Medulla oblongata (tissue), 1 donor: Measurements from ENCODE around the gene COL4A2.

Experiments used
- DNase-seq: peaks from one replicate; pipeline ENCODE4 v3.0.0-alpha.2; 2015; ENCODE audit errors: extremely low spot score

The COL4A2 gene

DNA sequence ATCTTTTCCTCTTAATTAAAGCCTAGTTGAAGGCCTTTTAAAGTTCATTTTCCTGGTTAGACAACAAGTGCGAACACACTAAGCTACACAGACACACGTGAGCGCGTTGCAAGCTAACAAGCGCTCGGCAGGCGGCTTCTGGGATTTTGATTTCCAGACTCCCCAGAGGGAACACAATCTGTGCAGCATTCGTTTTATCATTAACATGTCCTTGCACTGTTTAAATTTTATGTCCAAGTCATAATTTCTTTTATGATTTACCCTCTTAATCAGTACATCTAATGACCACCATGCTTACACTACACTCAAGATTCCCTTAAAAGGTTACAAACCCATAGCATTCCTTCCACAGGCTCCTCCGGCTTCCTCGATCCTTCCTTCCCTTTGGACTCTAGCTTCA, 16.9 kb upstream of the COL4A2 start:
- no peak for DNase-seq

DNA sequence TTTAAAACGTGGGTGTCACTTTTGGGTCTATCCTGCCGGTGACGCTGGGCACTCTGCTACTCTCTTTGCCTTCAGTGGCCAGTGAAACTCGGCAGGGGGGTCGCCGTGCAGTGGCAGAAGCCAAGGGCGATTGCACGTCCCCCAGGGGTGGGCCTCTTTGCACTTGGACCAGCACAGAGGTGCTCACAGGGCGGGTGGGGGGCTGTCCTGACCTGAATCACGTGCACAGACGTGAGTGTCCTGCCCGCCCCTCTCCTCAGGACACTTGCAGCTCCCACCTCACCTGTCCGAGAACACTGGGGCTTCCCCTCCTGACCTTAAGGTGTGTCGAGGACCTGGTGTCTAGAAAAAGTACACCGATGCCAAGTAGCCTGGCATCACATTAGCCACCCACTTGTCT, 16.3 kb upstream of the COL4A2 start:
- no peak for DNase-seq

DNA sequence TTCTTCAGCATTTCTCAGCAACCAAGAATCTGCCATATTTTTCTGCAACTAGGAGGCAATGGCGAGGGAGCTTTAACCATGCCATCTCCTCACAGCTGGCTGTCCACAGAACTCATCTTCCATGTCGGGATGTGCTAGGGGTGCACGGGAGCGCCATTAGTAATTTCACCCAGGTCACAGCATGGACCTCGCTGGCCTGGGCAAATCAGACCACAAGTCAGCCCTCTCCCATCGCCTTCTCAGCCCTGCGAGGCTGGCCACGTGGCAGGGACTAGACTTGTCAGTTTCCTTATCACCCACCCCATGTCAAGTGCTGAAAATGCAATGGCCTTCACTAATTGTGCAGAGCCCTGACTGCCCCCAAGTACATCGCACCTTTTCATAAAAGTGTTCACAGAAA, 15.8 kb upstream of the COL4A2 start:
- DNase-seq = no peak

DNA sequence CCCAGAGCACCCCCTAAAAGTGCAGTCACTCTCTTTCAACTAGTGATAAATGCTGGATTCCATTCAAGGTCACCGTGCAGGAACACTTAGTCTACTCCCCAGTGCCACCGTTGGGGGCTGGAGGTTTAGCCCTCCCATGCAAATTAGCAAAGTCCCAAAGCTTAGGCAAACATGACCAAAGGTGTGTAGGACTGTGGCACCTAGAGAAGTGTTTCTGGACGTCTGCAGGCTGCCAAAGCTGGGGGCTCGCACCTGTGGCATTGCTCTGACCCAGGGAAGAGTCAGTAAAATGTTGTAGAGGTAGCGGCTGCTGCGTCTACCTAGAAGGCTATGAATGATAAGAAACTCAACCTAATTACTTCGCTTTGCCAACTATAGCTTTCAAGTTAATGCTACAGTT, 14.0 kb upstream of the COL4A2 start:
- no peak for DNase-seq

DNA sequence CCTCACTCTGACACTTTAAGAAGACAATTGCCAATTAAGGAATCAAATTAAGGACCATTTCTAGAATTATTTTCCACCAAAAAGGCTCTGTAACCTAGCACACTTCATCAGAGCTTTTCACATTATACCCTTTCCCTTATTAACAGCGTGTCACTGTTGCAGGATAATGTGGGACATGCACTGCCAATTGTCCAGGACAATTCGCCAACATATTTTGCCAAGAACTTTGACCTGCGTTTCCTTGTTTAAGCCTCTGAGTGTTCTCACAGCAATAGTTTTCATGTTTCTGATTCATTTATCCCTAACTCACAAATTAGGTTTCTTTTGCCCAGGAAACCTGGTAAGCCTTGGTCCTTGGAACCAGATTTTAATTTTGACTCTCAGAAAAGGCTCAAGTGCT, 13.4 kb upstream of the COL4A2 start:
- no peak for DNase-seq

DNA sequence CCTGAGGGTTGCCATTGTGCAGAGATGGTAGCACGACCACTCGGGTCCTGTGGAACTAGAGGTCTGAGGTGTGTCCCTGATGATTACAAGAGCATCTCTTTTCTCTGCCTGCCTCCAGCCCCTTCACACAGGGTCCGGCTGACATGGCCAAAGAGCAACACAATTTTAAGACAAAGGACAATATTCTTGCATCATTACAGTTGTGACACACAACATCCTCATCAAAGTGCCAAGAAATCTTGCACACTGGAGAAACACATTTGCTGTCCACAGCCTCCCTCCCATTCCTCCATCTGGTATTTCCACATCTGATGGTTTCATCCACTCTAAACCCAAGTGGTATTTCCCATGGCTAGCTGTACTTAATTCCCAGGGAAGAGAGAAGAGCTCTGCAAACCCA, 12.9 kb upstream of the COL4A2 start:
- no peak for DNase-seq

DNA sequence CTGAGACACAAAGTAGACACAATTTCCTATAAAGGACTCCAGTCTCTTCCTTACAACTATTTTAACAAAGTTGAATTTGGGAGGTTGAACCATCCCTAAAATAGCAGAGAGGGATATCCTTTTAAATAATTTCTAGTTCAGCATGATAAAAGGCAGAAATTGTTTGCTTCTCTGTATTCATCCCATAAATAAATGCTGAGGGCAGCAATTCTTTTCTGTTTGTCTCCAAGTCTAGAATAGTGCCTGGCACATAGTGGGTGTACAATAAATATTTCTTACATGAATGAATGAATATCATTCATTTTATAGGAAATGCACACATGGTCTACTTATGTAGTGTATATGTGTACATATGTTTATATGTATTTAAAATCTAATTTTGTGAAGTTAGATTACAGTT, 12.5 kb upstream of the COL4A2 start:
- no peak for DNase-seq

DNA sequence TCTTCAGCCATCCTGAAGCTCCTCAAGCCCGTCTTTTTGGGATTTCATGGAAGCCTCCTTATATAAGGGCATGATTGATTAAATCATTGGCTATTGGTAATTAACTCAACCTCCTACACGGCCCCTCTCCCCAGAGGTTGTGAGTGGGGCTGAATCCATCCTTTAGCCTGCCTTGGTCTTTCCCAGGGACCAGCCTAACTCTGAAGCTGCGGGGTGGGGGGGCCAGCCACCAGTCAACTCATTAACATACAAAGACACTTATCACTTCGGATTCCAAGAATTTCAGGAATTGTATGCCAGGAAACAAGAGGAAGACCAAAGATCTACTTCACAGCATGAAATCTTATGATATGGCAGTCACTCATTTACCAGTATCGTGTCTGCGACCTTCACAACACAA, 10.1 kb upstream of the COL4A2 start:
- DNase-seq = no peak

DNA sequence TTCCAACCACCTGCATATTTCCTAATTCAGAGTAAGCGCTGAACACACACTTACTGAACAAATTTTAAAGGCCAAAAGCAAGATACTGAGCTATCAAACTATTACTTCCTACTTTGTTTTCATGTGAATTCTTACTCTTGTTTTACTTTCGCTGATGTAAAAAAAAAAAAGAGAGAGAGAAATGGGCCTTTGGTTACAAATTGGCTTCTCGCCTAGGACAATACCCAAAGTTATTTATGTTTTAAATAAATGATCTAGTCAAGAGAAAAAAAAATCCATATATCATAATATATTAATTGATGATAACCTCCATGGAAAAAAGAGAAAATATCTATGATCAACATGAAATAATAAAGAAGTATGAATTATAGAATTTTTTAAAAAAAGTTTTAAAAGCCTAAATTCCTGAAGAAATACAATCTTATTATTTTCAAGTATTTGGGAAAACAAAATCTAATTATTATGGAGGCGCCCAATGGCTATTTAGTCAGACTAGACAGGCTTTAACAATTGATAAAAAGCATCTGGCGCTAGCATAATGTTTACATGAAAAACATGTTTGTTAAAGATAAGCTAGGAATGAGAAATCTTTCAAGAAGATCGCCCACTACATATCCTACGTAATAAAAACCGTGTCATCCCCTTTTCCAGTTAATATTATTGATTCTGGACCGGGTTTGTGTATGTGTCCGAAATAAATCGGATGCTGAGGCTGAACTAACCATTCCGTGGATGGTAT, 9.1 kb upstream of the COL4A2 start:
- DNase-seq = no peak

DNA sequence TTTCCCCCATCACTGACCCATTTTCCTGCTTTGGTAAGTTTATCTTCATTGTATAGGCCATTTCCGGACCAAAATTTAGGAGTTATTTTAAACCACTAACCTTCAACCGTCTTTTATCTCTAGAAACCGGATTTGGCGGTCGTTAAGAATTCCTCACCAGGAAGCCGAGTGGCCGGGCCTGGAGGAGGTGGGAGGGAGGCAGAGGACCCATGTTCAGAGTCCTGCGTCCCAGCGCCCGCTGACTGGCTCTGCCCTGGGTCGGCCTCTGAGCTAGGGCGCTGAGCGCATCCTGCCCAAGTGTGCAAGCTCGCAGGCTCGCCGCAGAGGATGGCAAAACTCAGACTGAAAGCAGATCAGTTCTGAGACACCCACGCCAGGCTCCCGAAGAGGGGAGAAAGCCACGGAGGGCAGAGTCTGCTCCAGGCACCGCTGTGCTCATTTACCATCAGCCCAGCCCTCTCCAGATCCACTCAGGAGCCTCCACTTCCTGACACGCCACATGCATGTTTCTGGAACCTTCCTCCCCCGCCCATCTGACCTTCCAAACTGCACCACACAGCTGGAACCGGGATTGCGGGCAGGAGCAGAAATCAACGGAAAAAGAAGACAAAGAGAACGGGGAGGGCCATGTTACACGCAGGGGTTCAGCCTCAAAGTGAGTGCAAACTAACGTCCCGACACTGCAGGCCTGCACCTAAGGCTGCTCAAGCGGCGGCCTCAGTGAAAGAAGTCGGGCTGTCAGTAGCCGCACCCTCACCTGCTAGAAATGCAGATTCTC, 8.4 kb upstream of the COL4A2 start:
- DNase-seq = no peak

DNA sequence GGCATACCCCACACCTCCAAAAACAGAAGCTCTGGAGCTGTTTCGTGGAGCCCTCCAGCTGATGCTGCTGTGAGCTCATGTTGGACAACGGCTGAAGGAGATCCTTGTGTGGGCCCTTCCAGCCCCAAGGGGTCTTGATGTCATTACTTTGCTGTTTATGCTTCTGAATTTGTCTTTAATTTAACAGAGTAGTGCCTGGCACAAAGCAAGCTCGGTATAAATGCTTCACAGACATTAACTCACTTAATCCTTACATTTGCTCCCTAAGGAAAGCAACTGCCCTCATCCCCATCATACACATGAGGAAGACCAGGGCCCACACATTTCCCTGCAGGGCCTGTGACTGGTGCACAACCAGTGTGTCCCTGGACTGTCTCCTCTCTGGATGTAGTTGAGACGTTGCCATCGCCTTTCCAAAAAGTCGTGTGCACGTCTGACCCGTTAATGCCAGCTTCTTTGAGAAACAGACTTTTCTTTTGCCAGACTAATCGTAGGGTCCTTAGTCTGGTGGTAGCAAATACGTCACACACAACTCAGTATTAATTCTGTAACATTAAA, 7.7 kb upstream of the COL4A2 start:
- DNase-seq = no peak

DNA sequence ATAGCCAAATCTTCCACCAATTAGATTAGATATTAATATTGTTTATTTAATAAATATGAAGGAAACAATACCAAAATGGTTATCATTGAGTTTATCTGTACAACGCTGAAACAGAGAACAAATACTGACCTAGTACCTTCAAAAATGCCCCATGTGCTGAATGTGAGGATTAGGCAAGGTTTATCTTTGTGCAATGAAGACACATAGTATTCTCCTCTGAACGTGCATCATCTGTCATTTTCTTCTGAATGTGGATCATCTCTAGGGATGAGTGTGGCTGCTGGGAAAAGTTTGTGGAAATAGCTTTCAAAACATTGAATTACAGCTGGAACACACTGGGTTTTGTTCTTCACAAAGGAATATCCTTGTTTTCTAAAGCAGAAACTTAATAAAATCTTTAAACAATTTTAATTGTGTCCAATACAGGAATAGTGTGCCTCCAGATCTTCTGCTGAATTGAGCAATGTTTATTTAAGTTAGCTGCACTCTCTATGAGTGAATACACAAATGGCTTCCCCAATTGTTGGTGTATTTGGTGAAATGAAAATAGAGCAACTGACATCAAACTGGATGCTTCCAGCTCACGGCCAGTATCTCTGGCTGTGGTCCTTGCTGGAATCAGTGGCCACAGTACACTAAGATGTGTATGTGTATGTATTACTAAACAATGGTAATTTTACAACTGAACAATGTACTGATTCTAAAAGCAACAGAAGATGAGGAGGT, 6.8 kb upstream of the COL4A2 start:
- DNase-seq = no peak

DNA sequence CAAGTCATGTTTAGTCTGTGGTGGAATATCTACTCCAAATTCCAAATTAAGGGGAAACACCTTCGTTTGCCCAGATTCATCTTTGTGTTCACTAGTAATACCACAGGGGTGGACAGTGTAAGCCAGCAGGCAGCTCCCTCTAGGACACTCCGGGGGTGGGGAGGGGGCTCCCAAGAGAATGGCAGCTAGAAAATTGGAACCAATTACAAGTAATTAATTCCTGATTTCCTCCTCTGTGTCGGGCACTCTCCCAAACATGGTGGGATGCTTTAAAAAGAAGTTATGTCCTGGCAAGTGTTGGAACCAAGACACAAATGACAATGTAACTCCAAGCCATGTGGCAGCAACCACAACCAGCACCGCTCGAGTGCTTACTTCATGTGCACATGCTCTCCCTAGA, 6.0 kb upstream of the COL4A2 start:
- DNase-seq = no peak

DNA sequence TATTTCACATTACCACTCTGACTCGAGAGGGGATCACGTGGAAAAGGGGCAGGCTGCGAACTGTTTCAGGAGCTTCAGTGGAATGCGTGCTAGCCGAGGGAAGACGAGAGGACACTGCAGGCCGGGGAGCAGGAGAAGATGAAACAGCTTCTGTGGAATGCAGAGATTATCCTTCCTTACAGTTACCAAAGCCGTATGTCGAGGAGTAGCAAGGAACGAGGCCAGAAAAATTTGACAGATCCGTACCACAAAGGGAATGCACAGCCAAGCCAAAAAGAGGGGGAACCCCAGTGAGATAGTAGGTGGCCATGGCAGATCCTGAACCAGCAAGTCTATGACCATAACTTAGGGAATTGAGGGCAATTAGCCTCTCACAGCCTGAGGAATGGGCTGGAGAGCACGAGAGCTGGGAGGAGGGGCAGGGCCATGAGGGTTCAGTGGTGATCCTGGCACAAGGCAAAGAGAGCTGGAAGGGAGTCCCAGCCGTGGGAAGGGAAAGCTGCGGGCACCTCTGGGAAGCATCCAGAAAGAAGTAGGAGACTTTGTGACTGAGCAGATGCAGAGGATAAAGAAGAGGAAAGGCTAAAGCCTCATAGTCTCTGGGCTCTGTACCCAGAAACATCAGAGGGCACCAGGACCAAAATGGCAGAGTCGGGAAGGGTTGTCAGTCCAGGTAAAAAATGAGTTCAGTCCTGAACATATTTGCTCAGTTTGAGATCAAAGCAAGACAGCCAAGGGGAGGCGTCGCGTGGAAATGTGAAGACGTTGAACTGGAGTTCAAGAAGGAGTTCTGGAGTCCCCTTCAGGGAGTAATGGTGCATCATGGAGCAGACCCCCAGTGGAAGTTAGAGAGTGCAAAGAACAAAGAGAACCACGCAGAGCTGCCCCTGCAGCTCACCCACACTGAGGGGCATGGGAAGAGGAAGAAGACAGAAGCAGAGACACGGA, 5.2 kb upstream of the COL4A2 start:
- no peak for DNase-seq

DNA sequence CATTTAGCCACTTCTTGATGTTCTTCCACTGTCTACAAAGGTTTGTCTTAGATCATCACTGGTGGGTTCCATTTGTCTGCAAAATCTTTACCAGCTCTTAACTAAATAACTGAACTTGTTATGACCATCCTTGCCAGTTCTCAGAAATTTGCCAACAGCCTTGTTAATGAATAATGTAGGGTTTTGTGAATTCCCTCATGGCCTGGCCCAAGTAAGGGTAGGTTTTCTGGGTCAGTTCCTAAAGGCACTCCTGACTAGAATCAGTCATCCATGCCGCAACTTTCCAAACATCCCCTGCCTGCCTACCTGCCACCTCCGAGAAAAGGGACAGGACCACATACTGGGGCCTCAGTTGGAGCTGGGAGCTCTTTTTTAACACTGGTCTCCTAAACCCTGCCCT, 4.1 kb upstream of the COL4A2 start:
- DNase-seq = no peak

DNA sequence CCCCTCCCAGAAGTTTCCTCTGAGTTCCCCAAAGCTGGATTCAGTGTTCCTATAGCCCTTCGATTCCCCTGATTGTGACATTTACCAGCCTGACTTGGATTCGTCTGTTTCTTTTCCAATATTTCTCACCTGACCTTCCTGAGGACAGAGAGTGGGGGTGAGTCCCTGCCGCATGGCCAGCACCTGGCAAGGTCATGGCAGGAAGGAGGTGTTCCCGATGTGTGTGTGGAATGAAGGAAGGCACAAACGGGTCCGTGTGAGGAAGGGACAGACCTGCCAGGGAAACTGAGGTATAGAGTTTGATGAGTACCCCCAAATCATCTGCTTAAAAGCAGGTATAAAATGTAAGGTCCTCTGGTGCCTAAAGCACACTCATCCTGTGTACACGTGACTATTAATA, 3.4 kb upstream of the COL4A2 start:
- DNase-seq = no peak

DNA sequence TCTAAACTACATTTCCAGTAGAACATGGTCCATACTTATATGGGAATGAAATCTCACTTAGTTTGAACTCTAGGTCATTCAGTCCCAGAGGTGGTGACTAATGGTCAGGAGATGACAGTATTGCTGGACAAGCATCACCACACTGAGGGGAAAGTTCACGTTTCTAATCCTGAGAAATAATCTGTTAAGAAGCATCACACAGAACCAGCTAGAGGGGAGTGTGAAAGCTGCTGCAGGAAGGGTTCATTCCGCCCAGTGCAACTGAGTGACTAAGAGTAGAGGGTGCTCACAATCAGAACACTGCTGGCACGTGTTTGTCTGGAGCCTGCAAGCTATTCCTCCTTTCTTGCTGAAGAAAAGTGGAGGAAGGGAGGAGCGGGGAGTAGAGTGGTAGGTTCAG, 2.8 kb upstream of the COL4A2 start:
- no peak for DNase-seq

DNA sequence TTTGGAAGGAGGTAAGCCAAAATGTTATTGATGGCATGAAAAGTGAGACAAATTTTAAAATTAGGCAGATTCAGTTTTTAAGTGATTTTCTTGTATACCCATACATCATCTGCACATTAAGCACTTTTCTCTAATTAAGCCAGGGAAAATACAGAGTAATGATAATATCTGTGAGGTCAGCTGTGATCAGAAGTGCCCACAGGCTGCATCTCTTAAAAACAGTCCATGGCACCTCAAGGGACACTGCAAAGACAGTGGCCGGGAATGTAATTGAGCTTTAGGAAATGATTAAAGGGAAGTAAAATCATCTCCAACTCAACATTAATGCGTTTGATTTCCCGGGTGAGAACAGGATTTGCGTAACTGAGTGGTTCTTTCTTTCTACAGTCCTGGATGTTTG, 2.1 kb upstream of the COL4A2 start:
- DNase-seq = no peak

DNA sequence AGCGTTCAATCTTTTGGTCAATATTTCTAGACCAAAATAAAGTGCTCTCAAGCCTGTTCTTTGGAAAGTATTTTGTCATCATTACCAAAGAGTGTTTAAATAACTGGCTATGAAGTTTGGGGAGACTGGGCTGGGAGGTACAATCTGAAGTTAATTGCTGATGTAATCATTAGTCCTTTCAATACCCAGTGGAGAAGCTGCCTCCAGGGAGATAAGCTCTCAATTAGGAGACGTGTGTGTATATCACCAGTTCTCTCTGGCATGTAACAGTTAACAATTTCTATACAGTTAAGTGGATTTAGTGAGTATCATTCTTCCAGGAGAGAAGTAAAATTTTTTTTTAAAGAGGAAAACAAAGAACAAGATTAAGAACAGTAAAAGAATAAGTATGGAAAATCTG, 1.5 kb upstream of the COL4A2 start:
- no peak for DNase-seq

DNA sequence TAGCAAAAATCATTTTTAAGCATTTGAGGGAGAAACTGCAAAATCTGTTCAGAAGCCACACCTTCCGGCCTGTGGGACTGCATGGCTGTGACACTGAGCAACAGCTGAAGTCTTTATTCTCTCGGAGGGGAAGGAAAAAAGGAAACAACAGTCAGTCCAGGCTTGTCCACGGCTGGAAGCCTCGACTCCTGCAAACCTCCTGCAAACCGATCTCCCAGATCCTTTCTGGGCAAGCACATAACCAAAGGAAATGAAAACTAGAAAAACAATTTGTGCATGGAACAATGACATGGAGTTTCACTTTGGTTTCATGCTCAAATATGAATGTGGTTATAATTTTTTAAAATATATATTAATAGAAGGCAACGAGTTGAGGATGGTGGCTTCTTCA, 1.1 kb upstream of the COL4A2 start:
- DNase-seq = no peak

DNA sequence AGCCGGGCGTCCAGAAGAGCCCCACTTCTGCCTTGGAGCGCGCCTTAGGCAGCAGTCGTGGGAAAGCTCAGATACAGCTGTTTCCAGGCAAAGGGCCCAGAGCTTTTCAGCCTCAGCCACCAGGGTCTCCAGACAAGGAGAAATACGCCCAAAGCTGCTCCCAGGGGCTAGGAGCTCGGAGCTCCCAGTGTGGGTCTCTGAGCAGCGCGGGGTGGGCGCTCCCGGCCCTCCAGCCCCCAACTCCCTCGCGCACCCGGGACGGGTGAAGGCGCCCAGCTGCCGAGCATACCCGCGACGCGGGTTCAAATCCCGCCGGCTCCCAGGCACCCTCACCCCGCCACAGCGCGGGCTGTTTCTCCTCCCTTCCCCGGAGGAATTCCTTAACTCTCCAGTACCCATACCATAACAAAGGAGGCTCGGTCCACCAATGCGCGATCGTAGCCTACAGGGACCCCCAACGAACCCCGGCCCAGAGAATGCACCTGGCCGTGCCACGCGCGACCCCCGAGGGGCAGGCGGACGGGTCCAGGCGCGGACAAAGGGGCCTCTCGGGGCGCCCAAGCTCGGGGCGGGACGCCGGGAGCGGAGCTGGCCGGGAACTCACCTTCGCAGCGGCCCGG, 634 bp upstream of the COL4A2 start:
- no peak for DNase-seq
